Endodermal cell (in vitro differentiated cells): Measurements from ENCODE around the gene AURKA. TPM values are rescaled to one million over a fixed set of nuclear protein-coding genes. Genes with fewer than 3 reads are reported as not detected.

Experiments
- DNase-seq: peaks from one replicate; pipeline ENCODE4 v3.0.0-alpha.2; 2017
- H3K27ac ChIP-seq: 2 replicates; pipeline ENCODE4 v1.5.1; 2013; ENCODE audit warnings: mild to moderate bottlenecking, low read depth, low read length, moderate library complexity
- H3K27me3 ChIP-seq: 2 replicates; pipeline ENCODE4 v1.6.1; 2013; ENCODE audit warnings: mild to moderate bottlenecking, low read length, moderate library complexity; ENCODE audit not compliant: insufficient read depth, control insufficient read depth, poor library complexity, severe bottlenecking
- H3K36me3 ChIP-seq: 2 replicates; pipeline ENCODE4 v1.7.0; 2013; ENCODE audit warnings: mild to moderate bottlenecking, low read length, moderate library complexity; ENCODE audit not compliant: control insufficient read depth, insufficient read depth
- H3K4me1 ChIP-seq: one replicate; pipeline ENCODE4 v1.7.0; 2013; ENCODE audit warnings: low read length; ENCODE audit not compliant: control insufficient read depth, insufficient read depth
- H3K4me3 ChIP-seq: 2 replicates; pipeline ENCODE4 v1.5.1; 2013; ENCODE audit warnings: mild to moderate bottlenecking, low read length, moderate library complexity
- H3K9ac ChIP-seq: 2 replicates; pipeline ENCODE4 v1.6.1; 2013; ENCODE audit warnings: mild to moderate bottlenecking, low read length, moderate library complexity; ENCODE audit not compliant: poor library complexity, severe bottlenecking; ENCODE audit errors: extremely low read depth
- H3K9me3 ChIP-seq: 2 replicates; pipeline ENCODE4 v1.6.1; 2013; ENCODE audit warnings: mild to moderate bottlenecking, low read length, moderate library complexity; ENCODE audit not compliant: control insufficient read depth
- H3K27ac Mint-ChIP-seq: 2 replicates; pipeline ENCODE4 v1.8.0; 2020; ENCODE audit warnings: mixed read lengths
- H3K27me3 Mint-ChIP-seq: 2 replicates; pipeline ENCODE4 v1.8.0; 2021; ENCODE audit warnings: mild to moderate bottlenecking, mixed read lengths; ENCODE audit not compliant: insufficient read depth
- H3K36me3 Mint-ChIP-seq: 2 replicates; pipeline ENCODE4 v1.8.0; 2020; ENCODE audit warnings: low read depth, mixed read lengths
- H3K4me1 Mint-ChIP-seq: 2 replicates; pipeline ENCODE4 v1.8.0; 2020; ENCODE audit warnings: mixed read lengths
- H3K4me3 Mint-ChIP-seq: 2 replicates; pipeline ENCODE4 v1.8.0; 2020; ENCODE audit warnings: mild to moderate bottlenecking, moderate library complexity, mixed read lengths
- H3K9me3 Mint-ChIP-seq: 2 replicates; pipeline ENCODE4 v1.8.0; 2020; ENCODE audit warnings: mild to moderate bottlenecking, mixed read lengths
- CTCF ChIP-seq: fragments of 200-600 bp; sonication (generic); conservative IDR thresholded peaks from 2 replicates; pipeline ENCODE4 v1.5.0; 2021; ENCODE audit warnings: antibody characterized with exemption, mild to moderate bottlenecking
- WGBS, 2 experiments: methylation state at CpG; one replicate each; pipeline versions ENCODE4 v1.1.5 to v1.1.7; 2013; ENCODE audit warnings: missing lambda C conversion rate in 2 of 2, mixed read lengths in 1 of 2; ENCODE audit not compliant: insufficient coverage in 1 of 2, insufficient read length in 1 of 2; 5-methylcytosine and 5-hydroxymethylcytosine counted together
- total RNA-seq, 2 donors: library from RNA; stranded (reverse); fragmentation: NEBNext Ultra II Directional in 1 of 2; extraction: Animal tissue kit (Norgen Biotek cat#: 25700) in 1 of 2; gene quantifications; 2 replicates in 1 of 2; 3 replicates in 1 of 2; pipeline ENCODE4 v1.2.1, GENCODE V29; 2021

AURKA gene
- total RNA-seq, 2 donors from 2014 or later, result 56.3 to 85.9 TPM

- Mint-ChIP-seq H3K9me3 (peaks cover 85% of the 10 kb centered on the region), H3K4me3 (no peak overlapping the region), H3K4me1 (no peaks in the 10 kb centered on the region), H3K27me3 (no peaks in the 10 kb centered on the region), H3K36me3 (no peaks in the 10 kb centered on the region), H3K27ac (no peak overlapping the region)
- Histone ChIP-seq H3K4me1 (no peaks in the 10 kb centered on the region), H3K27ac (no peak overlapping the region), H3K9me3 (peaks cover 26% of the 10 kb centered on the region), H3K36me3 (no peaks in the 10 kb centered on the region), H3K27me3 (no peaks in the 10 kb centered on the region), H3K4me3 (no peak overlapping the region), H3K9ac (no peak overlapping the region)
- no peak for TF ChIP-seq CTCF
- no peak for DNase-seq
Measured at GRCh38 chr20:56324806-56325205, 67.2 kb downstream of the AURKA start.

GRCh38 chr20:56323656-56324055 is 68.4 kb downstream of the AURKA start:
- H3K27me3 Mint-ChIP-seq, result no peaks in the 10 kb centered on the region
- H3K9me3 Mint-ChIP-seq, result peaks cover 89% of the 10 kb centered on the region
- Histone ChIP-seq H3K4me3 (no peak overlapping the region), H3K27ac (no peak overlapping the region), H3K9me3 (peaks cover 18% of the 10 kb centered on the region), H3K27me3 (no peaks in the 10 kb centered on the region), H3K4me1 (no peaks in the 10 kb centered on the region), H3K9ac (no peak overlapping the region), H3K36me3 (no peaks in the 10 kb centered on the region)
- no peaks in the 10 kb centered on the region for H3K36me3 Mint-ChIP-seq
- H3K4me3 Mint-ChIP-seq, result no peak overlapping the region
- no peaks in the 10 kb centered on the region for H3K4me1 Mint-ChIP-seq
- DNase-seq, result no peak
- no peak overlapping the region for H3K27ac Mint-ChIP-seq
- 59 to 66% methylated on average over 5 to 6 of the region's 6 CpGs for WGBS, 2 experiments
- no peak for TF ChIP-seq CTCF

GRCh38 chr20:56323206-56323605 is 68.8 kb downstream of the AURKA start:
- H3K36me3 Mint-ChIP-seq, result no peaks in the 10 kb centered on the region
- H3K4me3 ChIP-seq, result no peak overlapping the region
- no peak for DNase-seq
- no peak overlapping the region for H3K9ac ChIP-seq
- H3K36me3 ChIP-seq, result no peaks in the 10 kb centered on the region
- no peak overlapping the region for H3K27ac Mint-ChIP-seq
- peaks cover 88% of the 10 kb centered on the region for H3K9me3 Mint-ChIP-seq
- no peak overlapping the region for H3K27ac ChIP-seq
- no peaks in the 10 kb centered on the region for H3K27me3 ChIP-seq
- WGBS, 2 experiments, result 16% methylated on average over 2 of the region's 2 CpGs; no CpG with 5 or more reads in 1 of the 2 experiments
- no peaks in the 10 kb centered on the region for H3K4me1 Mint-ChIP-seq
- no peaks in the 10 kb centered on the region for H3K4me1 ChIP-seq
- H3K27me3 Mint-ChIP-seq, result no peaks in the 10 kb centered on the region
- no peak overlapping the region for H3K4me3 Mint-ChIP-seq
- H3K9me3 ChIP-seq, result peaks cover 17% of the 10 kb centered on the region
- TF ChIP-seq CTCF, result no peak
